ENCODE data around the gene RPL10.
"Not testable (repeated sequence)": the region's sequence is repeated elsewhere in the genome, so short reads cannot be mapped to it uniquely, and the experiment has no call there.

The RPL10 gene

GRCh38 chrX:154396363-154396762, 1.8 kb upstream of the RPL10 start:
- in situ Hi-C loops (cut with HindIII; ENCODE audit: low sequenced_read_pairs); H3K4me3 ChIP-seq (ENCODE audit: low read depth, low read length); DNase-seq (ENCODE audit: low read depth): not testable (repeated sequence)

DNA sequence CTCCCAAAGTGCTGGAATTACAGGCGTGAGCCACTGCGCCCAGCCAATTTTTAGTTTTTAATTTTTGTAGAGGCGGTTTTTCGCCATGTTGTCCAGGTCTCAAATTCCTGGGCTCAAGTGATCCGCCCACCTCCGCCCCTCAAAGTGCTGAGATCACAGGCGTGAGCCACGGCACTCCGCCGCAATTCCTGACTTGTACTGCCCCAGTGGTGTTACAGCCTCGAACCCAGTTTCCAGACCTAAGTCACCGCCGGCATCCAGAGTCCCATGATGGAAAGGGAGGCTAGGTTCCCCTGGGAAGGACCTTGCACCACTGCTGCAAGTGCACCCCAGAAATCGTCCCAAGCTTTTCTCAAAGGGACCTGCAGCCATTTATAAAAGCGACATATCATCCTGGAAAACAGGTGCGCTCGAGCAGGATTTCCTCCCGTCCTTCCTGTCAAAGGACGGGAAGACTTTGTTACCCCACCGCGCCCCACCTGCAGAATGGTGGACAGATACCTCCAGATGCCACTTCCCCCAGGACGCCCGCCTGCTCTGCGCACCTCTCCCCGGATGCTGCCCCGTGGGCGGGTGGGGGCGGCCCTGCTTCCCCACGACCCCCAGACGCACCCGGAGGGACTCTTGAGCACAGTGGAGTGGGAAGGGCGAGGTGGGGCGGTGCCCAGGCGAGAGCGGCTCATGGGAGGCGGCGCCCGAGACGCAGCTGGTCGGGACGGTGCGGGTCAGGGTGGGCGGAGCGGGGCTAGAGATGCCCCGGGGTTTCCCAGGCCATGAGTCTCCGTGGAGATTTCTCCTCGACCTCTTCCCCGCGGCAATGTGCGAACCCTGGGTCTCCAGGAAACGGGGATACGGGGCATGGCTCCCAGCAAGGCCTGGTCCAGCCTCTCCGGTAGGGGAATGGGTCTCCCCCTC, 947 bp upstream of the RPL10 start:
- in situ Hi-C loops (cut with HindIII; ENCODE audit: low sequenced_read_pairs) = no loop called here
- TF ChIP-seq, protein P1, sequence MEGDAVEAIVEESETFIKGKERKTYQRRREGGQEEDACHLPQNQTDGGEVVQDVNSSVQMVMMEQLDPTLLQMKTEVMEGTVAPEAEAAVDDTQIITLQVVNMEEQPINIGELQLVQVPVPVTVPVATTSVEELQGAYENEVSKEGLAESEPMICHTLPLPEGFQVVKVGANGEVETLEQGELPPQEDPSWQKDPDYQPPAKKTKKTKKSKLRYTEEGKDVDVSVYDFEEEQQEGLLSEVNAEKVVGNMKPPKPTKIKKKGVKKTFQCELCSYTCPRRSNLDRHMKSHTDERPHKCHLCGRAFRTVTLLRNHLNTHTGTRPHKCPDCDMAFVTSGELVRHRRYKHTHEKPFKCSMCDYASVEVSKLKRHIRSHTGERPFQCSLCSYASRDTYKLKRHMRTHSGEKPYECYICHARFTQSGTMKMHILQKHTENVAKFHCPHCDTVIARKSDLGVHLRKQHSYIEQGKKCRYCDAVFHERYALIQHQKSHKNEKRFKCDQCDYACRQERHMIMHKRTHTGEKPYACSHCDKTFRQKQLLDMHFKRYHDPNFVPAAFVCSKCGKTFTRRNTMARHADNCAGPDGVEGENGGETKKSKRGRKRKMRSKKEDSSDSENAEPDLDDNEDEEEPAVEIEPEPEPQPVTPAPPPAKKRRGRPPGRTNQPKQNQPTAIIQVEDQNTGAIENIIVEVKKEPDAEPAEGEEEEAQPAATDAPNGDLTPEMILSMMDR (IDR thresholded peaks at IDR 0.05; ENCODE audit: low read depth, low read length, missing control alignments) = no peak
- no peak for DNase-seq (ENCODE audit: low read depth)
- peak overlapping the region; percentile 88 for H3K4me3 ChIP-seq (ENCODE audit: low read depth, low read length)

DNA sequence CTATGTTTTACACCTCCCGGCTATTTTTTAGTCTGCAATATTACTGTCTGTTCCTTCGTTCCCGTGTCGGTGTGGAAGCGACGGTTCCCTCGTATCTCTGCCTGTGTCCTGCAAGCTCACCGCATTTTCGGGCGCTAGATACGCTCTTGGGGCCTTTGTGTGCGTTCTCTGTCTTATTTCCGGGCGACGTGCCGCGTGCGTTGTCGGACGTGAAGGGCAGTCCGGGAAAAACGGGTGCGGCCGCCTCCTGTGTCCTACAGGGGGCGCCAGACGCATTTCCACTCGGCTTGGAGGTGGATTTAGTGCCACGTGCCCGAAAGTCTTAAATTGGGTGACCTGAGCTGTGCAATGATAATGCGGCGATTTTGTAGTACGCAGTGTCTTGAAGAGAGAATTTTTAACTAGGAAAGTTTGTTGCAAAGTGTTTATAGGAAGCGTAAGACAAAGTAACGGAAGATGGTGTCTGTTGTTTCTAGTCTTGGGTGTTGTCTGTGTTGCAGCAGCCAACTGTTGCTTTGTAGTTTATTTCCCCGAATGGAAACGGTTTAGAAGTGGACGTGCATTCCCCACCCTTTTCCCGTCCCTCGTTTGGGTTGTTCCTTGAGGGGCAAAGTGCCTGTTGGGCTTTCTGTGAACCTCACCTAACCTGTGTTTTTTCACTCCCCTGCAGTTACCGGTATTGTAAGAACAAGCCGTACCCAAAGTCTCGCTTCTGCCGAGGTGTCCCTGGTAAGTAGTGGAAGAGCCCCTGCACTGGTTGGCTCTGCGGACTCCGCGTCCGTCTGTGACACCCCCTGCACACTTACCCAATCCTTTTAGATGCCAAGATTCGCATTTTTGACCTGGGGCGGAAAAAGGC, 720 bp downstream of the RPL10 start:
- peak overlapping the region; percentile 88 for H3K4me3 ChIP-seq (ENCODE audit: low read depth, low read length)
- TF ChIP-seq, protein P1 (IDR thresholded peaks at IDR 0.05; ENCODE audit: low read depth, low read length, missing control alignments) = peak; percentile 74
- DNase-seq (ENCODE audit: low read depth) = peak; percentile 69
- in situ Hi-C loops (cut with HindIII; ENCODE audit: low sequenced_read_pairs) = no loop called here

DNA sequence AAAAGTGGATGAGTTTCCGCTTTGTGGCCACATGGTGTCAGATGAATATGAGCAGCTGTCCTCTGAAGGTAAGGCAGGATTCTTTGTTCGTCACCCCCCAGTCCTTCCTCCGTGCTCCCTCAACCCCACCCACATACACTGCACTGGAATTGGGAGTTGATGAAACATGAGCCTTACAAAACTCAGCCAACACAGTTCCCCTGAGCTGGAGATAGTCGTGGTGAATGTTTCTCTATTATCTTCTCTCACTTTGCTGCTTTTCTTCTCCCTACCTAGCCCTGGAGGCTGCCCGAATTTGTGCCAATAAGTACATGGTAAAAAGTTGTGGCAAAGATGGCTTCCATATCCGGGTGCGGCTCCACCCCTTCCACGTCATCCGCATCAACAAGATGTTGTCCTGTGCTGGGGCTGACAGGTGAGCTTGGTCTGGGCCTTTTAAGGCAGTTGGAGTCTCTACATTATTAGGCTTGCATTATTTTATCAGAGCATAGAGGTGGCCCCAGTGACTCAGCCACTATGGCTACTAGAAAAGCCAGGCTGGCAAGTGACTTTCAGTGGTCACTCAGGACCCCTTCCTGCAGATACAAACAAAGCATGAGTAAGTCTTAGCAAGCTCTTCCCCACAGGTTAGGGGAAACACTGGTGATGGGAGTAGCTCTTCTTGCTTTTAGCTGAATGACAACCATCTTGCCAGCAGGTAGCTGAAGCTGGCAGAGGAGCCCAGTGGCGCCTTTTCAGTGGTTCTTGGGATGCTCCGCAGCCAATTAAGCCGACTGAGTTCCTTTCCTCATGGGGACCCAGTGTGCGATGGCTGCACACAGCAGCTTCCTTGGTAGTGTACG, 1.6 kb downstream of the RPL10 start:
- in situ Hi-C loops (cut with HindIII; ENCODE audit: low sequenced_read_pairs) = no loop called here
- TF ChIP-seq, protein P1 (IDR thresholded peaks at IDR 0.05; ENCODE audit: low read depth, low read length, missing control alignments) = no peak
- H3K4me3 ChIP-seq (ENCODE audit: low read depth, low read length) = peak overlapping the region; percentile 88
- DNase-seq (ENCODE audit: low read depth) = no peak

GRCh38 chrX:154400369-154400817, 2.2 kb downstream of the RPL10 start:
- in situ Hi-C loops (cut with HindIII; ENCODE audit: low sequenced_read_pairs) = not testable (repeated sequence)

DNA sequence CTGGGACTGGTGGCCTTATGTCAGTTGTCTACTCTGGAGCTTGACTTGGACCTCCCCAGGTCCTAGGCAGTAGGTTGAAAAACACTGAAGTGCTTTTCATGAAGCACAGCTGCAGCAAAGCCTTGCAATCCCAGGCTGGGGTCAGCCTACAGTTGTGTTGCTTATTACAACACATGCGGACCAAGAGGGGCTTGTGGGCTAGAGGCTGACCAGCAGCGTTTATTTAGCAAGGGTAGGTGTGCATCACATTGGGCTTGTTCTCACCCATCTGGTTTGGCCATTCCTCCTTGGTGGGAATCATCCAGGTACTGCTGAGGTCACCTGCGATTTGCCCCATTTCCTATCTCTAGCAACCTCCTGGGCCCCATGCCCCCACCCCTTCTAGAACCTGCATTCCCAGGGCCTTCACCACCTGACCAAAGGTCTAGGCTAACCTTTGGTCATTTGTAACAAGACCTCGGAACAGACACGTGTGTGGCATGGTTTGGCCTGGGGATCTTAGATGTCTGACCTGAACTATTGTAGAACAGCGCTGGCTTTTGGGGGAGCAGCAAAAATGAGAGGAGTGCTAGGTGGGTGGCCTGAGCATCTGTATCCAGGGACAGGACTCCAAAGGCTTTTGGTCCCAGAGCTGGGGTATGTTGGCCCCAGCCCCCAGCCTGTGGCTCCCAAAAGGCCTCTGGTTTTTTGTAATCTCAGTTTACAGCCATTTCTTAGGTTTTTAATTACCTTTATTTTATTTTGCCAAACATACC, 3.0 kb downstream of the RPL10 start:
- DNase-seq (ENCODE audit: low read depth) = no peak
- in situ Hi-C loops (cut with HindIII; ENCODE audit: low sequenced_read_pairs) = no loop called here
- TF ChIP-seq, protein P1 (IDR thresholded peaks at IDR 0.05; ENCODE audit: low read depth, low read length, missing control alignments) = no peak
- H3K4me3 ChIP-seq (ENCODE audit: low read depth, low read length) = no peak overlapping the region

More at GRCh38 chrX:154400369-154400817, 2.2 kb downstream of the RPL10 start:
- H3K4me3 ChIP-seq (ENCODE audit: low read depth, low read length) = peak overlapping the region; percentile 88
- not testable (repeated sequence) for DNase-seq (ENCODE audit: low read depth)
